ENCODE measurements around the gene CNP.

GRCh38 chr17:42016941-42017865, 50.6 kb downstream of the CNP start, which contains the start of gene DNAJC7:
- TF ChIP-seq NFIC (IDR thresholded peaks at IDR 0.05) (no peak), CEBPB (IDR thresholded peaks at IDR 0.05) (no peak), TEAD4 (IDR thresholded peaks at IDR 0.05) (no peak; the same call in 1 of the 2 replicates), RAD21 (IDR thresholded peaks at IDR 0.05; ENCODE audit: low read depth) (no peak), REST (IDR thresholded peaks at IDR 0.05; ENCODE audit: low read depth) (no peak), YY1 (IDR thresholded peaks at IDR 0.05; ENCODE audit: low read depth) (peak; percentile 99), MAX (IDR thresholded peaks at IDR 0.05) (peak; percentile 38), TAF1 (IDR thresholded peaks at IDR 0.05; ENCODE audit: low read depth) (peak; percentile 98), CREB1 (IDR thresholded peaks at IDR 0.05; ENCODE audit: low read depth) (peak; percentile 44; the same call in 1 of the 2 replicates), TCF12 (IDR thresholded peaks at IDR 0.05; ENCODE audit: low read depth) (no peak), EP300 (IDR thresholded peaks at IDR 0.05; ENCODE audit: borderline replicate concordance) (no peak)
